CD4-positive, alpha-beta T cell (primary cell): ENCODE measurements around the gene EYA2. TPM values are rescaled to one million over a fixed set of nuclear protein-coding genes. Genes with fewer than 3 reads are reported as not detected.

Experiments
- ATAC-seq: fragments of 200-7000 bp; cut with Tn5 transposase; one replicate; pipeline ENCODE4 v1.10.0; 2022; ENCODE audit warnings: mild to moderate bottlenecking; ENCODE audit not compliant: poor library complexity
- CTCF ChIA-PET: fragments of 350-600 bp; sonication (Branson Sonifier 250); formaldehyde crosslinking; loops from one replicate; lab custom pipeline; 2021; ENCODE audit warnings: antibody characterized with exemption, inconsistent platforms; lab: Charles Lee
- POLR2A ChIA-PET: fragments of 350-600 bp; sonication (Branson Sonifier 250); formaldehyde crosslinking; loops from one replicate; lab custom pipeline; 2021; ENCODE audit warnings: antibody characterized with exemption, inconsistent platforms; lab: Charles Lee
- DNase-seq, 14 experiments: peaks; one replicate each; pipeline ENCODE4 v3.0.0-alpha.2; 2013 to 2020; ENCODE audit warnings: mixed read lengths in 2 of 14
- H3K27ac ChIP-seq, 2 donors: one replicate each; pipeline versions ENCODE4 v1.5.1 to v1.7.0; 2013; ENCODE audit warnings: low read length in 2 of 2, low read depth in 1 of 2, mild to moderate bottlenecking in 1 of 2
- H3K27me3 ChIP-seq, 2 experiments: 1 replicate in 1 of 2; 2 replicates in 1 of 2; pipeline versions ENCODE4 v1.6.1 to v1.7.0; 2013; ENCODE audit warnings: low read length in 2 of 2, control low read depth in 1 of 2, mild to moderate bottlenecking in 1 of 2, moderate library complexity in 1 of 2; ENCODE audit not compliant: insufficient read depth in 2 of 2, control insufficient read depth in 1 of 2
- H3K36me3 ChIP-seq: one replicate; pipeline ENCODE4 v1.6.1; 2013; ENCODE audit warnings: low read length, control low read depth; ENCODE audit not compliant: insufficient read depth
- H3K4me1 ChIP-seq: one replicate; pipeline ENCODE4 v1.6.1; 2013; ENCODE audit warnings: low read length, control low read depth; ENCODE audit not compliant: insufficient read depth
- H3K4me3 ChIP-seq: one replicate; pipeline ENCODE4 v1.5.1; 2013; ENCODE audit warnings: mild to moderate bottlenecking, low read length, moderate library complexity
- H3K9me3 ChIP-seq, 2 experiments: 1 replicate in 1 of 2; 2 replicates in 1 of 2; pipeline versions ENCODE4 v1.6.1 to v1.7.0; 2013; ENCODE audit warnings: low read length in 2 of 2, mild to moderate bottlenecking in 2 of 2, control low read depth in 1 of 2, moderate library complexity in 1 of 2; ENCODE audit not compliant: control insufficient read depth in 1 of 2, insufficient read depth in 1 of 2
- H3K27ac Mint-ChIP-seq: one replicate; pipeline ENCODE4 v1.8.0; 2020; ENCODE audit warnings: mixed read lengths
- H3K27me3 Mint-ChIP-seq: one replicate; pipeline ENCODE4 v1.8.0; 2021; ENCODE audit warnings: mixed read lengths
- H3K36me3 Mint-ChIP-seq: one replicate; pipeline ENCODE4 v1.8.0; 2021; ENCODE audit warnings: low read depth, mixed read lengths
- H3K4me1 Mint-ChIP-seq: one replicate; pipeline ENCODE4 v1.8.0; 2021; ENCODE audit warnings: low read depth, mixed read lengths
- H3K4me3 Mint-ChIP-seq: one replicate; pipeline ENCODE4 v1.8.0; 2020; ENCODE audit warnings: mild to moderate bottlenecking, mixed read lengths
- H3K9me3 Mint-ChIP-seq: one replicate; pipeline ENCODE4 v1.8.0; 2020; ENCODE audit warnings: mixed read lengths
- CTCF ChIP-seq: fragments of 200-600 bp; IDR thresholded peaks from one replicate; pipeline ENCODE4 v1.8.0; 2022; ENCODE audit warnings: antibody characterized with exemption, mild to moderate bottlenecking
- intact Hi-C, 2 experiments: fragments of 100-400 bp; cut with DNase I in 1 of 2; cut with micrococcal nuclease in 1 of 2; formaldehyde crosslinking; loops; one replicate each; pipeline versions ENCODE4 v1.15.1 to v1.9.0; 2023 to 2025; cut with DNase I, micrococcal nuclease
- total RNA-seq, 174 experiments: library from RNA in 2 of 174; stranded (reverse) in 2 of 174; gene quantifications; one replicate each; pipeline ENCODE4 v1.2.3 and lab custom pipeline; 2021 to 2026

The EYA2 gene
- total RNA-seq, 2 experiments from 2014 or later = not detected

GRCh38 chr20:47110819-47111218 lies 216.2 kb downstream of the EYA2 start:
- ChIA-PET POLR2A (no interaction called here), CTCF (no interaction called here)
- no peaks in the 10 kb centered on the region for H3K36me3 Mint-ChIP-seq
- no peak for TF ChIP-seq CTCF
- Histone ChIP-seq H3K27ac (no peak overlapping the region), H3K9me3 (peaks cover 0 to 19% of the 10 kb centered on the region in 2 experiments), H3K36me3 (no peaks in the 10 kb centered on the region), H3K4me3 (no peak overlapping the region), H3K27me3 (no peaks in the 10 kb centered on the region), H3K4me1 (no peaks in the 10 kb centered on the region)
- H3K4me1 Mint-ChIP-seq = no peaks in the 10 kb centered on the region
- ATAC-seq (no peak), DNase-seq (no peak)
- peaks cover 1% of the 10 kb centered on the region for H3K9me3 Mint-ChIP-seq
- peaks cover 22% of the 10 kb centered on the region for H3K27me3 Mint-ChIP-seq
- H3K4me3 Mint-ChIP-seq = no peak overlapping the region
- intact Hi-C loops = no loop called here
- H3K27ac Mint-ChIP-seq = no peak overlapping the region

- no peak overlapping the region for H3K4me3 ChIP-seq
- DNase-seq (no peak), ATAC-seq (no peak)
- no peaks in the 10 kb centered on the region for H3K27me3 ChIP-seq
- no peaks in the 10 kb centered on the region for H3K4me1 ChIP-seq
- Mint-ChIP-seq H3K36me3 (no peaks in the 10 kb centered on the region), H3K4me3 (no peak overlapping the region), H3K9me3 (peaks cover 1% of the 10 kb centered on the region), H3K27me3 (peaks cover 22% of the 10 kb centered on the region), H3K4me1 (no peaks in the 10 kb centered on the region), H3K27ac (no peak overlapping the region)
- intact Hi-C loops = no loop called here
- no peak overlapping the region for H3K27ac ChIP-seq
- peaks cover 0 to 19% of the 10 kb centered on the region in 2 experiments for H3K9me3 ChIP-seq
- H3K36me3 ChIP-seq = no peaks in the 10 kb centered on the region
- POLR2A ChIA-PET = no interaction called here
- CTCF ChIA-PET = no interaction called here
- TF ChIP-seq CTCF = no peak
Measured at GRCh38 chr20:47111576-47111975, 216.9 kb downstream of the EYA2 start.

GRCh38 chr20:47113362-47114109 lies 218.9 kb downstream of the EYA2 start:
- Histone ChIP-seq H3K36me3 (no peaks in the 10 kb centered on the region), H3K4me1 (no peaks in the 10 kb centered on the region), H3K27ac (no peak overlapping the region), H3K4me3 (no peak overlapping the region), H3K27me3 (peaks cover 3 to 5% of the 10 kb centered on the region in 2 experiments), H3K9me3 (peaks cover 0 to 19% of the 10 kb centered on the region in 2 experiments)
- ChIA-PET POLR2A (no interaction called here), CTCF (no interaction called here)
- H3K4me1 Mint-ChIP-seq = no peaks in the 10 kb centered on the region
- no peak for TF ChIP-seq CTCF
- no peak overlapping the region for H3K27ac Mint-ChIP-seq
- no peaks in the 10 kb centered on the region for H3K9me3 Mint-ChIP-seq
- ATAC-seq (no peak), DNase-seq (no peak)
- H3K27me3 Mint-ChIP-seq = peaks cover 27% of the 10 kb centered on the region
- H3K4me3 Mint-ChIP-seq = no peak overlapping the region
- intact Hi-C loops = no loop called here
- H3K36me3 Mint-ChIP-seq = no peaks in the 10 kb centered on the region
